Transverse colon (tissue), 4 donors: ENCODE data around the gene CD53. TPM values are rescaled to one million over a fixed set of nuclear protein-coding genes. Genes with fewer than 3 reads are reported as not detected.

Experiments used
- DNase-seq: peaks from one replicate; pipeline ENCODE4 v3.0.0-alpha.2; 2019
- H3K27ac ChIP-seq, 4 donors: fragments of 200-600 bp; sonication (generic); 2 replicates each; pipeline ENCODE4 v1.5.1; 2016 to 2018; ENCODE audit warnings: inconsistent platforms in 4 of 4
- H3K27me3 ChIP-seq: fragments of 200-600 bp; sonication (generic); 2 replicates; pipeline ENCODE4 v1.5.1; 2017; ENCODE audit warnings: inconsistent platforms
- H3K36me3 ChIP-seq, 4 donors: fragments of 200-600 bp; sonication (generic); 2 replicates each; pipeline ENCODE4 v1.5.1; 2017 to 2019; ENCODE audit warnings: inconsistent platforms in 4 of 4
- H3K4me1 ChIP-seq, 4 donors: fragments of 200-600 bp; sonication (generic); 2 replicates each; pipeline ENCODE4 v1.5.1; 2017 to 2020; ENCODE audit warnings: inconsistent platforms in 4 of 4
- H3K4me3 ChIP-seq, 4 donors: fragments of 200-600 bp; sonication (generic); 1 replicate in 1 of 4; 2 replicates in 3 of 4; pipeline versions ENCODE4 v1.5.1 to v1.6.1; 2017 to 2019; ENCODE audit warnings: inconsistent platforms in 4 of 4
- H3K9me3 ChIP-seq, 2 donors: fragments of 200-600 bp; sonication (generic); 2 replicates each; pipeline ENCODE4 v1.5.1; 2017 to 2019; ENCODE audit warnings: inconsistent platforms in 2 of 2
- EP300 ChIP-seq: sonication (generic); formaldehyde crosslinking; IDR thresholded peaks from one replicate; pipeline ENCODE4 v1.6.1; 2017; ENCODE audit warnings: antibody characterized with exemption, low read depth
- POLR2A ChIP-seq: fragments of 450-650 bp; IDR thresholded peaks from one replicate; pipeline ENCODE4 v1.6.1; 2016; ENCODE audit warnings: antibody characterized with exemption, mild to moderate bottlenecking, moderate library complexity
- POLR2AphosphoS5 ChIP-seq, 3 donors: sonication (generic); formaldehyde crosslinking; IDR thresholded peaks; one replicate each; pipeline ENCODE4 v1.6.1; 2016; ENCODE audit warnings: antibody characterized with exemption in 3 of 3
- WGBS, 2 donors: methylation state at CpG; one replicate each; pipeline ENCODE4 v1.1.5; 2018; ENCODE audit warnings: low coverage in 1 of 2; 5-methylcytosine and 5-hydroxymethylcytosine counted together
- in situ Hi-C, 4 donors: fragments of 200-750 bp; cut with MboI; loops; one replicate each; pipeline versions ENCODE4 v1.15.0 to v1.15.1; 2017; ENCODE audit warnings: low sequenced_read_pairs in 3 of 4, low pct_ligation_motif_present in 1 of 4, low pct_unique_long_range_greater_than_20kb in 1 of 4
- intact Hi-C: fragments of 100-400 bp; cut with DNase I; formaldehyde crosslinking; loops from one replicate; pipeline ENCODE4 v1.15.1; 2023; ENCODE audit warnings: low total_unique reads
- total RNA-seq, 4 donors: library from RNA; depleted of rRNA; stranded (reverse); fragments of >200 nt; gene quantifications; one replicate each; pipeline ENCODE4 v1.1.0, GENCODE V29; 2016
- TF ChIP-seq, protein P1 (sequence below), 5 experiments: fragments of 200-600 bp in 3 of 5; fragments of 450-650 bp in 2 of 5; sonication (generic) in 3 of 5; IDR thresholded peaks; 1 replicate in 2 of 5; 2 replicates in 3 of 5; pipeline ENCODE4 v1.5.1; 2016 to 2017; ENCODE audit warnings: antibody characterized with exemption in 5 of 5, inconsistent platforms in 3 of 5, mild to moderate bottlenecking in 2 of 5, moderate library complexity in 1 of 5

CD53 gene
- total RNA-seq, 4 donors from 2014 or later, result 18.6 to 71.6 (median 25.4) TPM; not detected in 1

- in situ Hi-C loops (no loop called here), intact Hi-C loops (no loop called here)
- H3K36me3 ChIP-seq, result no peaks in the 10 kb centered on the region
- H3K27me3 ChIP-seq, result no peaks in the 10 kb centered on the region
- no peak for DNase-seq
- H3K4me1 ChIP-seq, result peaks cover 0 to 6% (median 0%) of the 10 kb centered on the region in 4 donors
- H3K27ac ChIP-seq, result no peak overlapping the region
- H3K4me3 ChIP-seq, result no peak overlapping the region
- WGBS, 2 donors, result 68 to 78% methylated on average over 2 of the region's 2 CpGs
- TF ChIP-seq EP300 (no peak), POLR2A (no peak)
- TF ChIP-seq, protein P1, sequence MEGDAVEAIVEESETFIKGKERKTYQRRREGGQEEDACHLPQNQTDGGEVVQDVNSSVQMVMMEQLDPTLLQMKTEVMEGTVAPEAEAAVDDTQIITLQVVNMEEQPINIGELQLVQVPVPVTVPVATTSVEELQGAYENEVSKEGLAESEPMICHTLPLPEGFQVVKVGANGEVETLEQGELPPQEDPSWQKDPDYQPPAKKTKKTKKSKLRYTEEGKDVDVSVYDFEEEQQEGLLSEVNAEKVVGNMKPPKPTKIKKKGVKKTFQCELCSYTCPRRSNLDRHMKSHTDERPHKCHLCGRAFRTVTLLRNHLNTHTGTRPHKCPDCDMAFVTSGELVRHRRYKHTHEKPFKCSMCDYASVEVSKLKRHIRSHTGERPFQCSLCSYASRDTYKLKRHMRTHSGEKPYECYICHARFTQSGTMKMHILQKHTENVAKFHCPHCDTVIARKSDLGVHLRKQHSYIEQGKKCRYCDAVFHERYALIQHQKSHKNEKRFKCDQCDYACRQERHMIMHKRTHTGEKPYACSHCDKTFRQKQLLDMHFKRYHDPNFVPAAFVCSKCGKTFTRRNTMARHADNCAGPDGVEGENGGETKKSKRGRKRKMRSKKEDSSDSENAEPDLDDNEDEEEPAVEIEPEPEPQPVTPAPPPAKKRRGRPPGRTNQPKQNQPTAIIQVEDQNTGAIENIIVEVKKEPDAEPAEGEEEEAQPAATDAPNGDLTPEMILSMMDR (IDR thresholded peaks at IDR 0.05), result no peak
- H3K9me3 ChIP-seq, result peaks cover 5 to 9% of the 10 kb centered on the region in 2 donors
These were observed 42.9 kb downstream of the CD53 start for GRCh38 chr1:110915804-110916203.

GRCh38 chr1:110916274-110916668, 43.3 kb downstream of the CD53 start:
- Histone ChIP-seq H3K27ac (no peak overlapping the region), H3K4me3 (no peak overlapping the region), H3K36me3 (no peaks in the 10 kb centered on the region), H3K27me3 (no peaks in the 10 kb centered on the region), H3K9me3 (peaks cover 5 to 9% of the 10 kb centered on the region in 2 donors), H3K4me1 (peaks cover 0 to 6% (median 0%) of the 10 kb centered on the region in 4 donors)
- 80 to 81% methylated on average over 2 of the region's 2 CpGs for WGBS, 2 donors
- no peak for TF ChIP-seq POLR2AphosphoS5 (IDR thresholded peaks at IDR 0.05)
- no peak for TF ChIP-seq POLR2A
- no peak for TF ChIP-seq EP300
- TF ChIP-seq, protein P1 (IDR thresholded peaks at IDR 0.05), result no peak
- in situ Hi-C loops (no loop called here), intact Hi-C loops (no loop called here)
- no peak for DNase-seq

GRCh38 chr1:110916669-110917306, 43.8 kb downstream of the CD53 start:
- intact Hi-C loops, result no loop called here

DNA sequence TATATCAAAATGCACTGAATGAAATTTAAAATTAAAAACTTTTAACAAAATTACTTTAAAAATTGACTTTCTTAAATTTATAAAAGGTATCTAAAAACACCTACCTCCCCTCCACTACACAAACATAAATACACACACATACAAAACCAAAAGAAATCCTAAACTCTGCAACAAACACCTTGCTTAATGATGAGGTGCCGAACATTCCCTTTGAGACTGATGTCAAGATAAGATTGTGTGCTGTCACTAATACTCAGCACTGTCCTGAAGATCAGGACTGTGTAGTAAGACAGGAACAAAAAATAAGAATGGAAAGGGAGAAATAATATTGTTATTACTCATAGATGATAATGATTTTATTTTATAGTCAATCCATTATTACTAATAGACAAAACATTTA, 45.1 kb downstream of the CD53 start:
- H3K27ac ChIP-seq, result no peak overlapping the region
- H3K4me3 ChIP-seq, result no peak overlapping the region
- WGBS, 2 donors, result 88 to 98% methylated on average over 1 of the region's 1 CpG
- no peaks in the 10 kb centered on the region for H3K27me3 ChIP-seq
- intact Hi-C loops (no loop called here), in situ Hi-C loops (no loop called here)
- H3K9me3 ChIP-seq, result peaks cover under 1 to 2% of the 10 kb centered on the region in 2 donors
- TF ChIP-seq POLR2AphosphoS5 (IDR thresholded peaks at IDR 0.05), result no peak
- TF ChIP-seq, protein P1 (IDR thresholded peaks at IDR 0.05), result no peak
- no peak for TF ChIP-seq EP300
- no peak for TF ChIP-seq POLR2A
- H3K4me1 ChIP-seq, result peaks cover 0 to 6% (median 0%) of the 10 kb centered on the region in 4 donors
- no peaks in the 10 kb centered on the region for H3K36me3 ChIP-seq
- no peak for DNase-seq

More at GRCh38 chr1:110916669-110917306, 43.8 kb downstream of the CD53 start:
- TF ChIP-seq POLR2AphosphoS5 (IDR thresholded peaks at IDR 0.05) (no peak), POLR2A (no peak), EP300 (no peak)
- TF ChIP-seq, protein P1 (IDR thresholded peaks at IDR 0.05), result no peak
- no peak for DNase-seq
- whole genome bisulfite sequencing, 2 donors, result 0 to 34% methylated on average over 1 to 2 of the region's 2 CpGs
- Histone ChIP-seq H3K27me3 (no peaks in the 10 kb centered on the region), H3K36me3 (no peaks in the 10 kb centered on the region), H3K27ac (no peak overlapping the region), H3K4me3 (no peak overlapping the region), H3K4me1 (peaks cover 0 to 6% (median 0%) of the 10 kb centered on the region in 4 donors), H3K9me3 (peaks cover 5 to 9% of the 10 kb centered on the region in 2 donors)
- in situ Hi-C loops, result no loop called here
